Ureter (tissue), 1 donor: Measurements from ENCODE around the gene IPMK. TPM values are rescaled to one million over a fixed set of nuclear protein-coding genes. Genes with fewer than 3 reads are reported as not detected.

Experiments used
- DNase-seq: peaks from one replicate; pipeline ENCODE4 v3.0.0-alpha.2; 2020; ENCODE audit warnings: low spot score
- total RNA-seq: library from RNA; stranded (reverse); gene quantifications from one replicate; pipeline ENCODE4 v1.2.4, GENCODE V29; 2023
- donor health status: DM: yes; HTN: yes; CAD: no.

Gene IPMK
- total RNA-seq = 4.6 TPM

GRCh38 chr10:58267713-58268453 lies at the start of gene IPMK:
TSS of gene IPMK (minus strand) at chr10:58267894. CDS start at chr10:58267611, 283 bp downstream.
- peak; percentile 93 for DNase-seq

- DNase-seq = no peak
Measured at GRCh38 chr10:58316874-58317273, 49.2 kb upstream of the IPMK start.

GRCh38 chr10:58311026-58311425 lies 43.3 kb upstream of the IPMK start:
- DNase-seq = no peak

GRCh38 chr10:58307676-58308075 lies 40.0 kb upstream of the IPMK start:
- DNase-seq = no peak

GRCh38 chr10:58305821-58306220 lies 38.1 kb upstream of the IPMK start:
- no peak for DNase-seq

- no peak for DNase-seq
Measured at GRCh38 chr10:58304099-58304633, 36.5 kb upstream of the IPMK start.

GRCh38 chr10:58302254-58302653 lies 34.6 kb upstream of the IPMK start:
- no peak for DNase-seq

GRCh38 chr10:58300676-58301075 lies 33.0 kb upstream of the IPMK start:
- no peak for DNase-seq

GRCh38 chr10:58299580-58299979 lies 31.9 kb upstream of the IPMK start:
- no peak for DNase-seq

- no peak for DNase-seq
Measured at GRCh38 chr10:58293989-58294388, 26.3 kb upstream of the IPMK start.

- peak; percentile 43 for DNase-seq
Measured at GRCh38 chr10:58291538-58292174, 24.0 kb upstream of the IPMK start.

- no peak for DNase-seq
Measured at GRCh38 chr10:58282615-58283014, 14.9 kb upstream of the IPMK start.

GRCh38 chr10:58281092-58281752 lies 13.5 kb upstream of the IPMK start:
- DNase-seq = no peak

GRCh38 chr10:58280477-58280876 lies 12.8 kb upstream of the IPMK start:
- no peak for DNase-seq

- no peak for DNase-seq
Measured at GRCh38 chr10:58278962-58279307, 11.2 kb upstream of the IPMK start.

GRCh38 chr10:58278274-58278961 lies 10.7 kb upstream of the IPMK start:
- no peak for DNase-seq

- no peak for DNase-seq
Measured at GRCh38 chr10:58275908-58276307, 8.2 kb upstream of the IPMK start.

- DNase-seq = no peak
Measured at GRCh38 chr10:58275261-58275660, 7.6 kb upstream of the IPMK start.

- no peak for DNase-seq
Measured at GRCh38 chr10:58269782-58270290, 2.1 kb upstream of the IPMK start.

GRCh38 chr10:58268946-58269781 lies 1.5 kb upstream of the IPMK start, which contains the start of gene CISD1:
TSS of gene CISD1 (plus strand) at chr10:58269162. CDS start at chr10:58269274, 112 bp downstream.
- peak; percentile 97 for DNase-seq

GRCh38 chr10:58268454-58268945 lies 806 bp upstream of the IPMK start:
- DNase-seq = no peak
